GM12872 (cell line): ENCODE results near the gene MYEOV.

ENCODE experiments used
- CTCF ChIP-seq: IDR thresholded peaks from 3 replicates; pipeline ENCODE4 v1.5.1; 2011; ENCODE audit warnings: low read depth, mild to moderate bottlenecking, low read length, moderate library complexity; ENCODE audit not compliant: insufficient read depth

The MYEOV gene

GRCh38 chr11:69335007-69335780, 41.2 kb downstream of the MYEOV start:
- TF ChIP-seq CTCF = no peak

GRCh38 chr11:69335781-69336405, 41.9 kb downstream of the MYEOV start:
- TF ChIP-seq CTCF = no peak

- TF ChIP-seq CTCF = no peak
Measured at GRCh38 chr11:69337211-69337721, 43.3 kb downstream of the MYEOV start.

- TF ChIP-seq CTCF = no peak
Measured at GRCh38 chr11:69339041-69339733, 45.2 kb downstream of the MYEOV start.

- TF ChIP-seq CTCF = no peak
Measured at GRCh38 chr11:69339983-69340565, 46.1 kb downstream of the MYEOV start.

GRCh38 chr11:69342588-69343330, 48.8 kb downstream of the MYEOV start:
- TF ChIP-seq CTCF = no peak
